Omental fat pad (tissue), 4 donors: ENCODE results near the gene PTPRG. TPM values are rescaled to one million over a fixed set of nuclear protein-coding genes. Genes with fewer than 3 reads are reported as not detected.

Experiments
- ATAC-seq: fragments of 150-250 bp; one replicate; pipeline ENCODE4 v1.9.1; 2016; ENCODE audit warnings: mild to moderate bottlenecking, moderate library complexity; ENCODE audit not compliant: low FRiP score
- DNase-seq: peaks from one replicate; pipeline ENCODE4 v3.0.0-alpha.2; 2019; ENCODE audit warnings: low spot score
- CTCF ChIP-seq, 3 donors: fragments of 450-650 bp; IDR thresholded peaks; one replicate each; pipeline ENCODE4 v1.5.1; 2016 to 2017; ENCODE audit warnings: antibody characterized with exemption in 3 of 3, mild to moderate bottlenecking in 3 of 3, moderate library complexity in 2 of 3
- total RNA-seq, 4 donors: library from RNA; depleted of rRNA; stranded (reverse); fragments of >200 nt; gene quantifications; one replicate each; pipeline ENCODE4 v1.1.0, GENCODE V29; 2016

Gene PTPRG
- total RNA-seq, 4 donors from 2014 or later = 90.0 to 172 (median 104) TPM

GRCh38 chr3:61789861-61790260 is 228.5 kb downstream of the PTPRG start:
- no peak for ATAC-seq
- TF ChIP-seq CTCF (IDR thresholded peaks at IDR 0.05) = no peak
- DNase-seq = no peak

GRCh38 chr3:61790411-61790810 is 229.0 kb downstream of the PTPRG start:
- no peak for TF ChIP-seq CTCF (IDR thresholded peaks at IDR 0.05)
- no peak for ATAC-seq
- no peak for DNase-seq

GRCh38 chr3:61793056-61793455 is 231.7 kb downstream of the PTPRG start:
- no peak for DNase-seq
- no peak for TF ChIP-seq CTCF (IDR thresholded peaks at IDR 0.05)

GRCh38 chr3:61793521-61793920 is 232.2 kb downstream of the PTPRG start:
- no peak for TF ChIP-seq CTCF (IDR thresholded peaks at IDR 0.05)
- DNase-seq = no peak
- no peak for ATAC-seq

More at GRCh38 chr3:61793056-61793455, 231.7 kb downstream of the PTPRG start:
- no peak for ATAC-seq

- ATAC-seq (no peak), DNase-seq (no peak)
- no peak for TF ChIP-seq CTCF (IDR thresholded peaks at IDR 0.05)
Observed at GRCh38 chr3:61794341-61794740, 233.0 kb downstream of the PTPRG start.

GRCh38 chr3:61794961-61795360 is 233.6 kb downstream of the PTPRG start:
- no peak for TF ChIP-seq CTCF (IDR thresholded peaks at IDR 0.05)
- DNase-seq = no peak
- no peak for ATAC-seq

- DNase-seq (no peak), ATAC-seq (no peak)
- no peak for TF ChIP-seq CTCF (IDR thresholded peaks at IDR 0.05)
Observed at GRCh38 chr3:61796088-61796680, 234.8 kb downstream of the PTPRG start.
